Trophoblast cell (in vitro differentiated cells and primary cell): ENCODE measurements around the gene RAB44.

Experiments used
- DNase-seq, 2 donors: peaks; one replicate each; pipeline ENCODE4 v3.0.0-alpha.2; 2016
- H2AFZ ChIP-seq: 2 replicates; pipeline ENCODE4 v1.6.1; 2013; ENCODE audit warnings: low read length, moderate library complexity, mild to moderate bottlenecking; ENCODE audit not compliant: insufficient read depth, poor library complexity
- H2AK5ac ChIP-seq: 2 replicates; pipeline ENCODE4 v1.6.1; 2013; ENCODE audit warnings: mild to moderate bottlenecking, low read length
- H2BK120ac ChIP-seq: 2 replicates; pipeline ENCODE4 v1.6.1; 2013; ENCODE audit warnings: low read length, mild to moderate bottlenecking, moderate library complexity; ENCODE audit not compliant: insufficient read depth, poor library complexity
- H2BK12ac ChIP-seq: 2 replicates; pipeline ENCODE4 v1.6.1; 2013; ENCODE audit warnings: mild to moderate bottlenecking, low read length, moderate library complexity
- H2BK5ac ChIP-seq: 2 replicates; pipeline ENCODE4 v1.6.1; 2013; ENCODE audit warnings: low read length, low read depth, moderate library complexity, mild to moderate bottlenecking; ENCODE audit not compliant: poor library complexity
- H3K14ac ChIP-seq: 2 replicates; pipeline ENCODE4 v1.6.1; 2013; ENCODE audit warnings: mild to moderate bottlenecking, low read length
- H3K18ac ChIP-seq: 2 replicates; pipeline ENCODE4 v1.6.1; 2013; ENCODE audit warnings: mild to moderate bottlenecking, low read length
- H3K23ac ChIP-seq: 2 replicates; pipeline ENCODE4 v1.6.1; 2013; ENCODE audit warnings: low read length
- H3K27ac ChIP-seq: 2 replicates; pipeline ENCODE4 v1.5.1; 2013; ENCODE audit warnings: low read depth, mild to moderate bottlenecking, inconsistent platforms, low read length, moderate library complexity
- H3K27me3 ChIP-seq: 2 replicates; pipeline ENCODE4 v1.6.1; 2013; ENCODE audit warnings: inconsistent platforms, mild to moderate bottlenecking, low read length, moderate library complexity; ENCODE audit not compliant: insufficient read depth
- H3K36me3 ChIP-seq, 2 experiments: 1 replicate in 1 of 2; 2 replicates in 1 of 2; pipeline ENCODE4 v1.6.1; 2013; ENCODE audit warnings: low read length in 2 of 2, mild to moderate bottlenecking in 2 of 2, moderate library complexity in 1 of 2; ENCODE audit not compliant: insufficient read depth in 2 of 2, control insufficient read depth in 1 of 2
- H3K4ac ChIP-seq: 2 replicates; pipeline ENCODE4 v1.6.1; 2013; ENCODE audit warnings: low read depth, mild to moderate bottlenecking, low read length, moderate library complexity
- H3K4me1 ChIP-seq, 2 experiments: 1 replicate in 1 of 2; 2 replicates in 1 of 2; pipeline ENCODE4 v1.6.1; 2013; ENCODE audit warnings: low read length in 2 of 2, mild to moderate bottlenecking in 2 of 2, moderate library complexity in 1 of 2; ENCODE audit not compliant: insufficient read depth in 2 of 2, control insufficient read depth in 1 of 2
- H3K4me2 ChIP-seq: 2 replicates; pipeline ENCODE4 v1.6.1; 2013; ENCODE audit warnings: inconsistent platforms, mild to moderate bottlenecking, low read length, moderate library complexity
- H3K4me3 ChIP-seq: 2 replicates; pipeline ENCODE4 v1.5.1; 2013; ENCODE audit warnings: mild to moderate bottlenecking, low read depth, low read length, inconsistent platforms
- H3K79me1 ChIP-seq: one replicate; pipeline ENCODE4 v1.6.1; 2013; ENCODE audit warnings: low read length
- H3K79me2 ChIP-seq: 2 replicates; pipeline ENCODE4 v1.6.1; 2013; ENCODE audit warnings: low read length, mild to moderate bottlenecking; ENCODE audit not compliant: control insufficient read depth, insufficient read depth, poor library complexity
- H3K9ac ChIP-seq: 2 replicates; pipeline ENCODE4 v1.6.1; 2013; ENCODE audit warnings: mild to moderate bottlenecking, low read length
- H3K9me3 ChIP-seq: 2 replicates; pipeline ENCODE4 v1.6.1; 2013; ENCODE audit warnings: low read depth, mild to moderate bottlenecking, control low read depth, inconsistent platforms, low read length; ENCODE audit not compliant: insufficient read depth
- H4K12ac ChIP-seq: 2 replicates; pipeline ENCODE4 v1.6.1; 2013; ENCODE audit warnings: low read depth, mild to moderate bottlenecking, low read length, moderate library complexity
- H4K8ac ChIP-seq: 2 replicates; pipeline ENCODE4 v1.6.1; 2013; ENCODE audit warnings: low read depth, mild to moderate bottlenecking, low read length, moderate library complexity
- H4K91ac ChIP-seq: one replicate; pipeline ENCODE4 v1.6.1; 2013; ENCODE audit warnings: low read depth, mild to moderate bottlenecking, low read length, moderate library complexity
- WGBS: extraction: QIAGEN DNeasy Blood & Tissue Kit; methylation state at CpG from one replicate; pipeline ENCODE4 v1.1.7; 2013; ENCODE audit warnings: missing lambda C conversion rate; ENCODE audit not compliant: insufficient read length, insufficient coverage; ENCODE audit errors: extremely low coverage; 5-methylcytosine and 5-hydroxymethylcytosine counted together

The RAB44 gene

DNA sequence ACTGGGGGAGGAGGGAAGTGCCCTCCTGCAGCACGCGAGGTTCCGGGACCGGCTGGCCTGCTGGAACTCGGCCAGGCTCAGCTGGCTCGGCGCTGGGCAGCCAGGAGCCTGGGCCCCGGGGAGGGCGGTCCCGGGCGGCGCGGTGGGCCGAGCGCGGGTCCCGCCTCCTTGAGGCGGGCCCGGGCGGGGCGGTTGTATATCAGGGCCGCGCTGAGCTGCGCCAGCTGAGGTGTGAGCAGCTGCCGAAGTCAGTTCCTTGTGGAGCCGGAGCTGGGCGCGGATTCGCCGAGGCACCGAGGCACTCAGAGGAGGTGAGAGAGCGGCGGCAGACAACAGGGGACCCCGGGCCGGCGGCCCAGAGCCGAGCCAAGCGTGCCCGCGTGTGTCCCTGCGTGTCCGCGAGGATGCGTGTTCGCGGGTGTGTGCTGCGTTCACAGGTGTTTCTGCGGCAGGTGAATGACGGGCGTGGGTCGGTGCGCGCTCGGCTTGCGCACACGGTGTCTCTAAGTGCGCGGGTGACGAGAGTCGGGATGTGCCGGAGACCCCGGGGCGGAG lies 19.1 kb upstream of the RAB44 start, which contains the start of gene CDKN1A:
TSS of gene CDKN1A (plus strand) at position 227 of the 555 bp plus-strand sequence. CDS start 5,388 bp downstream, outside the sequence.
- H3K79me1 ChIP-seq: peaks cover 38% of the 10 kb centered on the region
- DNase-seq: peak; percentile 86 to 95
- peak within 1 kb of the TSS; percentile 83 for H2BK12ac ChIP-seq
- peaks cover 8 to 16% of the 10 kb centered on the region in 2 experiments for H3K36me3 ChIP-seq
- no peak within 1 kb of the TSS for H3K23ac ChIP-seq
- H4K8ac ChIP-seq: peak within 1 kb of the TSS; percentile 86
- peak within 1 kb of the TSS; percentile 99 for H4K91ac ChIP-seq
- H3K27ac ChIP-seq: peak within 1 kb of the TSS; percentile 84
- peaks cover 29% of the 10 kb centered on the region in 2 experiments for H3K4me1 ChIP-seq
- WGBS: no CpG with 5 or more reads among the region's 63 CpGs
- H3K9me3 ChIP-seq: peaks cover 2% of the 10 kb centered on the region
- peaks cover 6% of the 10 kb centered on the region for H3K27me3 ChIP-seq
- peak within 1 kb of the TSS; percentile 89 for H3K18ac ChIP-seq
- H2BK120ac ChIP-seq: peak within 1 kb of the TSS; percentile 77
- no peak within 1 kb of the TSS for H2AK5ac ChIP-seq
- peak within 1 kb of the TSS; percentile 60 for H3K4ac ChIP-seq
- peak within 1 kb of the TSS; percentile 43 for H2AFZ ChIP-seq
- peak within 1 kb of the TSS; percentile 56 for H4K12ac ChIP-seq
- peak within 1 kb of the TSS; percentile 97 for H3K4me2 ChIP-seq
- H3K79me2 ChIP-seq: peaks cover 18% of the 10 kb centered on the region
- H2BK5ac ChIP-seq: peak within 1 kb of the TSS; percentile 96
- H3K4me3 ChIP-seq: peak within 1 kb of the TSS; percentile 89
- H3K9ac ChIP-seq: peak within 1 kb of the TSS; percentile 93
- peak within 1 kb of the TSS; percentile 89 for H3K14ac ChIP-seq

GRCh38 chr6:36679043-36679833 lies 18.4 kb upstream of the RAB44 start:
- H2BK120ac ChIP-seq: no peak overlapping the region
- H2AK5ac ChIP-seq: no peak overlapping the region
- H3K4ac ChIP-seq: peak overlapping the region; percentile 60
- H3K36me3 ChIP-seq: peaks cover 14 to 23% of the 10 kb centered on the region in 2 experiments
- H3K9me3 ChIP-seq: peaks cover 2% of the 10 kb centered on the region
- peaks cover 38% of the 10 kb centered on the region for H3K79me1 ChIP-seq
- peak overlapping the region; percentile 26 for H4K8ac ChIP-seq
- H4K12ac ChIP-seq: no peak overlapping the region
- H3K4me1 ChIP-seq: peaks cover 29% of the 10 kb centered on the region in 2 experiments
- H3K4me3 ChIP-seq: peak overlapping the region; percentile 89
- H3K14ac ChIP-seq: peak overlapping the region; percentile 69
- peak overlapping the region; percentile 70 for H4K91ac ChIP-seq
- no peak overlapping the region for H3K23ac ChIP-seq
- peak overlapping the region; percentile 97 for H3K4me2 ChIP-seq
- DNase-seq: peak; percentile 72 to 77
- H3K27ac ChIP-seq: peak overlapping the region; percentile 16
- H2AFZ ChIP-seq: peak overlapping the region; percentile 19
- peaks cover 18% of the 10 kb centered on the region for H3K79me2 ChIP-seq
- no CpG with 5 or more reads among the region's 61 CpGs for WGBS
- H3K18ac ChIP-seq: peak overlapping the region; percentile 89
- peaks cover 6% of the 10 kb centered on the region for H3K27me3 ChIP-seq
- H2BK5ac ChIP-seq: peak overlapping the region; percentile 23
- H3K9ac ChIP-seq: peak overlapping the region; percentile 93
- H2BK12ac ChIP-seq: peak overlapping the region; percentile 5

DNA sequence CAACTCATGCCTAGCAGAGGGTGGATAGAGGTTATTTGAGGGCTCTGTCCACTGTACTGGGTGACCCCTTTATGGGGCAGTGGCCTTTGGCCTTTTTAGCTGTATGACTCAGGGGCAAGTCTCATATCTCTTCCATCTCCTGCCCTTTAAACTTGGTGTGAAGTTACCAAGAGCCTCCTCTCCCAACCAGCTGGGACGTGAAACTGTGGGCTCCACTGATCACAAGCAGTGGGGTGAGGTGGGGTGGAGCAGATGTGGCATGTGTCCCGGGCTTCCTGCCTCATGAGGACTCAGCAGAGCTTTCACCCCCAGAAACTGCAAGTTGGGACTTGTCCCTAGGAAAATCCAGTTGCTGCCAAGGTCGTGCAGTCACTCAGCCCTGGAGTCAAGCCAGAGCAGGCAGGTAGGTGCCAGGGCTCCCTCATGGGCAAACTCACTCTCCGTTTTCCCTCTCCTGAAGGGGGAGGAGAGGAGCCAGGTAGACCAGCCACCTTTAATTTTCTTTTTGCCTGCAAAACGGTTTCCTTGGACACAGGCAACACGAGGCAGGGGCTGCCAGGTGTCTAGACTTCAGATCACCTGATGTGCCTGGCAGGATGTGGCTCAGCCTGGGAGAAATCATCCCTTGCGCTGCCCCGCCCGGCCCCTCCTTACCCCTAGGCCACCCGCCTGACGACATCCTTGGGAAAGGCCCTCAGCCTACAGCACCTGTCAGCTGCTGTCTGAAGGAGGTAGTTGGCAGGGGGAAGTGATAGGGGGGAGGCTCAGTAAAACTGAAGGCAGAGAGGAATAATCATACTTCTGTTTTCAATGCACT lies 15.1 kb upstream of the RAB44 start:
- Histone ChIP-seq H4K8ac (peak overlapping the region; percentile 9), H2BK5ac (peak overlapping the region; percentile 14), H2AK5ac (no peak overlapping the region), H3K9ac (no peak overlapping the region), H3K23ac (no peak overlapping the region), H2BK120ac (peak overlapping the region; percentile 66), H3K4me3 (no peak overlapping the region), H3K4me2 (peak overlapping the region; percentile 28), H3K27ac (peak overlapping the region; percentile 23), H3K14ac (peak overlapping the region; percentile 42), H3K36me3 (peaks cover 43 to 49% of the 10 kb centered on the region in 2 experiments), H4K91ac (peak overlapping the region; percentile 48), H3K4me1 (peaks cover 17% of the 10 kb centered on the region in 2 experiments), H3K27me3 (peaks cover 6% of the 10 kb centered on the region), H3K9me3 (peaks cover 2% of the 10 kb centered on the region), H2BK12ac (peak overlapping the region; percentile 68), H3K4ac (peak overlapping the region; percentile 40), H3K18ac (peak overlapping the region; percentile 45), H3K79me2 (peaks cover 18% of the 10 kb centered on the region), H3K79me1 (peaks cover 23% of the 10 kb centered on the region), H4K12ac (no peak overlapping the region), H2AFZ (no peak overlapping the region)
- no CpG with 5 or more reads among the region's 11 CpGs for WGBS
- DNase-seq: peak; percentile 88 to 92

DNA sequence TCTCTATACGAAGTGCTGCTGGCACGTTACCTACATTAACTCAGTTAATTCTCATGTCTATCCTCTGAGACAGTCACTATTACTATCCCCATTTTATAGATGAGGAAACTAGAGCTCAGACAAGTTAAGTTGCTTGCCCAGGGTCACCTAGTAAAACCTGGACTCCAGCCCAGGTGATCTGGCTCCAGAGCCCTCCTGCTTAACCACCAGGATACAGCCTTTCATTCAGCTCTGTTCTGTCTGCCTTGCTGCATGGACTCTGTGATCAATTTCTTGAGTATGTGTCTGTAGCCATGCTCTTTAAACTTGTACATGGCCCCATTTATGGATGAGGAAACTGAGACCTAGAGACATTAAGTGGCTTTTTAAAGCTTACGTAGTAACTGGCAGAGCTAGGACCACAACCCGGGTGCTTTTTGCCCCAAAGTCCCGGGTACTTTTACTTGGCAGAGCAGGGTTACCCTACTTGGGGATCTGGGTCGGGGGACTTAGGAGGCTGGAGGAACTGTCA lies 14.4 kb upstream of the RAB44 start:
- H4K91ac ChIP-seq: no peak overlapping the region
- H3K4me3 ChIP-seq: no peak overlapping the region
- H2AK5ac ChIP-seq: no peak overlapping the region
- H4K12ac ChIP-seq: no peak overlapping the region
- H3K9ac ChIP-seq: no peak overlapping the region
- peaks cover 17% of the 10 kb centered on the region for H3K79me2 ChIP-seq
- H3K27ac ChIP-seq: no peak overlapping the region
- H3K79me1 ChIP-seq: peaks cover 18% of the 10 kb centered on the region
- no peak overlapping the region for H3K4me2 ChIP-seq
- H2BK120ac ChIP-seq: no peak overlapping the region
- no peak overlapping the region for H3K4ac ChIP-seq
- H4K8ac ChIP-seq: no peak overlapping the region
- peaks cover 43 to 49% of the 10 kb centered on the region in 2 experiments for H3K36me3 ChIP-seq
- H2BK12ac ChIP-seq: no peak overlapping the region
- H3K23ac ChIP-seq: no peak overlapping the region
- peaks cover 6% of the 10 kb centered on the region for H3K27me3 ChIP-seq
- H3K14ac ChIP-seq: no peak overlapping the region
- H3K18ac ChIP-seq: no peak overlapping the region
- no peak overlapping the region for H2AFZ ChIP-seq
- H3K4me1 ChIP-seq: peaks cover 11 to 12% of the 10 kb centered on the region in 2 experiments
- no peak overlapping the region for H2BK5ac ChIP-seq
- no peak for DNase-seq
- no CpG with 5 or more reads among the region's 6 CpGs for WGBS
- peaks cover 2% of the 10 kb centered on the region for H3K9me3 ChIP-seq
